ENCODE results near the gene FOS. TPM values are rescaled to one million over a fixed set of nuclear protein-coding genes. Genes with fewer than 3 reads are reported as not detected.

The FOS gene
- total and polyA plus RNA-seq, 2 of the 8 experiments (the other 6 are each of a cell fraction or from before 2014, with no cell fraction given): 50.2 to 51.8 TPM

GRCh38 chr14:75278422-75279152 is at the start of gene FOS (continued):
- TF ChIP-seq SP2 (IDR thresholded peaks at IDR 0.05; ENCODE audit: low read length) (no peak), HDAC6 (IDR thresholded peaks at IDR 0.05; ENCODE audit: low read depth, low read length) (no peak), KDM4A (IDR thresholded peaks at IDR 0.05; ENCODE audit: low read depth, low read length, severe bottlenecking) (no peak), EGR1 (IDR thresholded peaks at IDR 0.05; ENCODE audit: borderline replicate concordance, low read depth, low read length) (peak; percentile 34; the same call in 1 of the 2 replicates), CREB1 (IDR thresholded peaks at IDR 0.05) (peak; percentile 94), ZNF274 (IDR thresholded peaks at IDR 0.05; ENCODE audit: borderline replicate concordance, extremely low read depth, low read length) (no peak), POU5F1 (IDR thresholded peaks at IDR 0.05; ENCODE audit: low read depth, low read length) (no peak), GABPA (IDR thresholded peaks at IDR 0.05; ENCODE audit: borderline replicate concordance, insufficient read depth, low read length) (no peak)
